NCI-H128 (cell line): Measurements from ENCODE around the gene FNIP2.
"Not testable (repeated sequence)": the region's sequence is repeated elsewhere in the genome, so short reads cannot be mapped to it uniquely, and the experiment has no call there.

Experiments used
- DNase-seq: peaks from one replicate; lab custom pipeline; 2025; ENCODE audit not compliant: unreplicated experiment; lab: John Stamatoyannopoulos, UW

Gene FNIP2

GRCh38 chr4:158813113-158813512 lies 44.3 kb downstream of the FNIP2 start:
- no peak for DNase-seq

GRCh38 chr4:158814207-158814606 lies 45.4 kb downstream of the FNIP2 start:
- no peak for DNase-seq

GRCh38 chr4:158814636-158815330 lies 46.0 kb downstream of the FNIP2 start:
- DNase-seq: no peak

GRCh38 chr4:158816955-158817354 lies 48.1 kb downstream of the FNIP2 start:
- no peak for DNase-seq

GRCh38 chr4:158817562-158818296 lies 48.9 kb downstream of the FNIP2 start:
- DNase-seq: no peak

GRCh38 chr4:158818560-158819140 lies 49.8 kb downstream of the FNIP2 start:
- no peak for DNase-seq

- no peak for DNase-seq
Measured at GRCh38 chr4:158819942-158820786, 51.3 kb downstream of the FNIP2 start.

- DNase-seq: no peak
Measured at GRCh38 chr4:158821228-158821971, 52.6 kb downstream of the FNIP2 start.

GRCh38 chr4:158822348-158822747 lies 53.5 kb downstream of the FNIP2 start:
- DNase-seq: no peak

- DNase-seq: no peak
Measured at GRCh38 chr4:158823461-158823873, 54.6 kb downstream of the FNIP2 start.

- DNase-seq: no peak
Measured at GRCh38 chr4:158824425-158825274, 55.8 kb downstream of the FNIP2 start.

GRCh38 chr4:158825433-158826036 lies 56.7 kb downstream of the FNIP2 start:
- DNase-seq: no peak

- no peak for DNase-seq
Measured at GRCh38 chr4:158826057-158826456, 57.2 kb downstream of the FNIP2 start.

GRCh38 chr4:158826882-158827281 lies 58.1 kb downstream of the FNIP2 start:
- no peak for DNase-seq

- no peak for DNase-seq
Measured at GRCh38 chr4:158827543-158827981, 58.7 kb downstream of the FNIP2 start.

- not testable (repeated sequence) for DNase-seq
Measured at GRCh38 chr4:158828151-158828550, 59.3 kb downstream of the FNIP2 start.

- no peak for DNase-seq
Measured at GRCh38 chr4:158829254-158829653, 60.4 kb downstream of the FNIP2 start.

GRCh38 chr4:158833602-158834001 lies 64.8 kb downstream of the FNIP2 start:
- DNase-seq: no peak
